GM12892 (cell line): ENCODE data around the gene BIN1.

Experiments used
- POLR2A ChIP-seq: IDR thresholded peaks from 2 replicates; pipeline ENCODE4 v1.6.1; 2011; ENCODE audit warnings: low read depth, low read length, control low read depth
- POLR2AphosphoS5 ChIP-seq: IDR thresholded peaks from 2 replicates; pipeline ENCODE4 v1.6.1; 2011; ENCODE audit warnings: low read depth, low read length, control low read depth
- TAF1 ChIP-seq: IDR thresholded peaks from 2 replicates; pipeline ENCODE4 v1.6.1; 2011; ENCODE audit warnings: low read depth, mild to moderate bottlenecking, control low read depth, low read length, borderline replicate concordance

- TF ChIP-seq POLR2A (no peak), TAF1 (no peak), POLR2AphosphoS5 (no peak)
These were observed 5.0 kb downstream of the BIN1 start for GRCh38 chr2:127101756-127102477.
